ENCODE measurements around the gene NFIX. TPM values are rescaled to one million over a fixed set of nuclear protein-coding genes. Genes with fewer than 3 reads are reported as not detected.
A peak's percentile ranks its signal among the peaks of the same experiment; 100 is the strongest.

The NFIX gene
- total and polyA plus RNA-seq, 9 of the 15 experiments (the other 6 are each of a cell fraction or from before 2014, with no cell fraction given): 0.28 to 26.8 (median 5.4) TPM

DNA sequence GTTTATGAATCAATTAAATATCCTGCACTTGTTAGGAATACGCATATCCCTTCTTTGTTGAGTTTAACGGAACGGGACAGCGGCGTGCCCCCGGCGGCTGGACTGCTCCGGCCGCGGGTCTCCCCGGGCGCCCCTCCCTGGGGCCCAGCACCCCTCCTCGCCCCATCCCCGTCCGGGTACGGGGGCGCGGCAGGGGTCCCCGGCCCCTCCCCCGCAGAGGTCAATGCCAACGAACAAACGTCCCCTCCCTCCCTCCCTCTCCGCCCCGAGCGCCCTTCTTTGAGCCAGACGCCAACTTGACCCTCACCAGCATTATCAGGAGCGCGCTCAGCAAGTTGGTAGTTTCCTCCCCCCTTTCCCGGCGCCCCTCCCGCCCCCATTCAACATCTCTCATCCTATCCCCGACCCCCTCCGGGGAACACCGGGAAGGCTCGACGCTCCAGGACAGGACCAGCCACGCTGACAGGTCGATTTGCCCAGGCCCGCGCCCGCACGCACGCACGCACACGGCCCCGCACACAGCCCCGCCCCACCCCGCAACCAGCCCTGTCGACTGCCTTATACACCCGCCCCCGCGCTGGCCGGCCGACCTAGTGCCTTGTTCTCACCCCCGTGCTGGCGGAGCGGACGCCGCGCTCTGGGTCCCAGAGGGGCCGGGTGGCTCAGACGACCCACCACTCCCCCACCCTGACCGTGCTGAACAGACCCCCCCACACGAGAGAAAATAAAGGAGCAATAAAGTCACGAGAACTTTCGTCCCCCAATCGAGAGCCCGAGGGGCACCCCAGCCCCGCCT lies 102.4 kb downstream of the NFIX start (continued):
- TF ChIP-seq ZNF197 (CRISPR knock-in tag; IDR thresholded peaks at IDR 0.05; ENCODE audit: low read depth) (no peak; the same call in 1 of the 2 replicates), FUS (optimal IDR thresholded peaks at IDR 0.05; ENCODE audit: low read depth, low read length) (no peak), SNIP1 (IDR thresholded peaks at IDR 0.05; ENCODE audit: low read depth) (no peak), ZNF551 (CRISPR knock-in tag; IDR thresholded peaks at IDR 0.05) (peak; percentile 90), ETV6 (IDR thresholded peaks at IDR 0.05; ENCODE audit: borderline replicate concordance in 1 of 2, low read depth in 2 of 2, low read length in 1 of 2) (no peak), ETV6 (CRISPR knock-in tag; IDR thresholded peaks at IDR 0.05; ENCODE audit: borderline replicate concordance) (no peak), PHB2 (IDR thresholded peaks at IDR 0.05; ENCODE audit: low read depth) (no peak), ZNF324 (CRISPR knock-in tag; IDR thresholded peaks at IDR 0.05) (no peak), ZBTB17 (CRISPR knock-in tag; IDR thresholded peaks at IDR 0.05) (peak; percentile 20; the same call in 1 of the 2 replicates), ZBTB1 (CRISPR knock-in tag; IDR thresholded peaks at IDR 0.05; ENCODE audit: borderline replicate concordance, low read depth) (peak; percentile 96), LEF1 (IDR thresholded peaks at IDR 0.05) (no peak), RAD51 (IDR thresholded peaks at IDR 0.05; ENCODE audit: borderline replicate concordance, low read depth) (no peak), ZNF41 (CRISPR knock-in tag; conservative IDR thresholded peaks at IDR 0.05) (peak; percentile 52; the same call in 1 of the 2 replicates), U2AF2 (optimal IDR thresholded peaks at IDR 0.05; ENCODE audit: low read depth, low read length) (no peak), TAF9B (IDR thresholded peaks at IDR 0.05; ENCODE audit: partially characterized antibody) (no peak), KLF16 (IDR thresholded peaks at IDR 0.05) (no peak), ATF1 (CRISPR knock-in tag; IDR thresholded peaks at IDR 0.05) (no peak), ATF1 (tag; IDR thresholded peaks at IDR 0.05) (no peak)
- TF ChIP-seq, protein P1, sequence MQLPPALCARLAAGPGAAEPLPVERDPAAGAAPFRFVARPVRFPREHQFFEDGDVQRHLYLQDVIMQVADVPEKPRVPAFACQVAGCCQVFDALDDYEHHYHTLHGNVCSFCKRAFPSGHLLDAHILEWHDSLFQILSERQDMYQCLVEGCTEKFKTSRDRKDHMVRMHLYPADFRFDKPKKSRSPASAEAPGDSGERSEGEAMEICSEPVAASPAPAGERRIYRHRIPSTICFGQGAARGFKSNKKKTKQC (CRISPR knock-in tag; IDR thresholded peaks at IDR 0.05): no peak
- TF ChIP-seq, protein P2, sequence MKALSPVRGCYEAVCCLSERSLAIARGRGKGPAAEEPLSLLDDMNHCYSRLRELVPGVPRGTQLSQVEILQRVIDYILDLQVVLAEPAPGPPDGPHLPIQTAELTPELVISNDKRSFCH (CRISPR knock-in tag; IDR thresholded peaks at IDR 0.05): no peak
- TF ChIP-seq, protein P2 (tag; IDR thresholded peaks at IDR 0.05): no peak
- TF ChIP-seq, protein P3, sequence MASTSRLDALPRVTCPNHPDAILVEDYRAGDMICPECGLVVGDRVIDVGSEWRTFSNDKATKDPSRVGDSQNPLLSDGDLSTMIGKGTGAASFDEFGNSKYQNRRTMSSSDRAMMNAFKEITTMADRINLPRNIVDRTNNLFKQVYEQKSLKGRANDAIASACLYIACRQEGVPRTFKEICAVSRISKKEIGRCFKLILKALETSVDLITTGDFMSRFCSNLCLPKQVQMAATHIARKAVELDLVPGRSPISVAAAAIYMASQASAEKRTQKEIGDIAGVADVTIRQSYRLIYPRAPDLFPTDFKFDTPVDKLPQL (IDR thresholded peaks at IDR 0.05; ENCODE audit: extremely low read depth, insufficient read length): no peak
- TF ChIP-seq, protein P4, sequence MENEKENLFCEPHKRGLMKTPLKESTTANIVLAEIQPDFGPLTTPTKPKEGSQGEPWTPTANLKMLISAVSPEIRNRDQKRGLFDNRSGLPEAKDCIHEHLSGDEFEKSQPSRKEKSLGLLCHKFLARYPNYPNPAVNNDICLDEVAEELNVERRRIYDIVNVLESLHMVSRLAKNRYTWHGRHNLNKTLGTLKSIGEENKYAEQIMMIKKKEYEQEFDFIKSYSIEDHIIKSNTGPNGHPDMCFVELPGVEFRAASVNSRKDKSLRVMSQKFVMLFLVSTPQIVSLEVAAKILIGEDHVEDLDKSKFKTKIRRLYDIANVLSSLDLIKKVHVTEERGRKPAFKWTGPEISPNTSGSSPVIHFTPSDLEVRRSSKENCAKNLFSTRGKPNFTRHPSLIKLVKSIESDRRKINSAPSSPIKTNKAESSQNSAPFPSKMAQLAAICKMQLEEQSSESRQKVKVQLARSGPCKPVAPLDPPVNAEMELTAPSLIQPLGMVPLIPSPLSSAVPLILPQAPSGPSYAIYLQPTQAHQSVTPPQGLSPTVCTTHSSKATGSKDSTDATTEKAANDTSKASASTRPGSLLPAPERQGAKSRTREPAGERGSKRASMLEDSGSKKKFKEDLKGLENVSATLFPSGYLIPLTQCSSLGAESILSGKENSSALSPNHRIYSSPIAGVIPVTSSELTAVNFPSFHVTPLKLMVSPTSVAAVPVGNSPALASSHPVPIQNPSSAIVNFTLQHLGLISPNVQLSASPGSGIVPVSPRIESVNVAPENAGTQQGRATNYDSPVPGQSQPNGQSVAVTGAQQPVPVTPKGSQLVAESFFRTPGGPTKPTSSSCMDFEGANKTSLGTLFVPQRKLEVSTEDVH (IDR thresholded peaks at IDR 0.05; ENCODE audit: low read depth, partially characterized antibody): no peak
- TF ChIP-seq, protein P5, sequence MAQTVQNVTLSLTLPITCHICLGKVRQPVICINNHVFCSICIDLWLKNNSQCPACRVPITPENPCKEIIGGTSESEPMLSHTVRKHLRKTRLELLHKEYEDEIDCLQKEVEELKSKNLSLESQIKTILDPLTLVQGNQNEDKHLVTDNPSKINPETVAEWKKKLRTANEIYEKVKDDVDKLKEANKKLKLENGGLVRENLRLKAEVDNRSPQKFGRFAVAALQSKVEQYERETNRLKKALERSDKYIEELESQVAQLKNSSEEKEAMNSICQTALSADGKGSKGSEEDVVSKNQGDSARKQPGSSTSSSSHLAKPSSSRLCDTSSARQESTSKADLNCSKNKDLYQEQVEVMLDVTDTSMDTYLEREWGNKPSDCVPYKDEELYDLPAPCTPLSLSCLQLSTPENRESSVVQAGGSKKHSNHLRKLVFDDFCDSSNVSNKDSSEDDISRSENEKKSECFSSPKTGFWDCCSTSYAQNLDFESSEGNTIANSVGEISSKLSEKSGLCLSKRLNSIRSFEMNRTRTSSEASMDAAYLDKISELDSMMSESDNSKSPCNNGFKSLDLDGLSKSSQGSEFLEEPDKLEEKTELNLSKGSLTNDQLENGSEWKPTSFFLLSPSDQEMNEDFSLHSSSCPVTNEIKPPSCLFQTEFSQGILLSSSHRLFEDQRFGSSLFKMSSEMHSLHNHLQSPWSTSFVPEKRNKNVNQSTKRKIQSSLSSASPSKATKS (CRISPR knock-in tag; IDR thresholded peaks at IDR 0.05): peak; percentile 76; the same call in 1 of the 2 replicates
